GM21723 (cell line): ENCODE measurements around the gene MITD1.
"Not testable (repeated sequence)": the region's sequence is repeated elsewhere in the genome, so short reads cannot be mapped to it uniquely, and the experiment has no call there.

Experiments
- ATAC-seq: cut with Tn5 transposase; IDR thresholded peaks from one replicate; pipeline ENCODE4 v1.9.1; 2021; ENCODE audit warnings: mild to moderate bottlenecking, moderate library complexity; ENCODE audit not compliant: unreplicated experiment

The MITD1 gene

GRCh38 chr2:99154643-99155536, 26.0 kb downstream of the MITD1 start, which contains the start of the genes LIPT1 and TSGA10:
TSS of gene LIPT1 (plus strand) at chr2:99154967. CDS start at chr2:99161958, 6,991 bp downstream.
TSS of gene TSGA10 (minus strand) at chr2:99154942. CDS start at chr2:99109439, 45,503 bp downstream.
- ATAC-seq: peak; percentile 93

GRCh38 chr2:99153921-99154604, 26.8 kb downstream of the MITD1 start:
- no peak for ATAC-seq

- ATAC-seq: no peak
These were observed 28.5 kb downstream of the MITD1 start for GRCh38 chr2:99152199-99152895.

- ATAC-seq: no peak
These were observed 30.2 kb downstream of the MITD1 start for GRCh38 chr2:99150706-99151105.

- peak; percentile 90 for ATAC-seq
These were observed 39.4 kb downstream of the MITD1 start, which contains the start of gene C2orf15 for GRCh38 chr2:99141110-99142108. TSS of gene C2orf15 (plus strand) at chr2:99141707. CDS start at chr2:99150559, 8,852 bp downstream.

GRCh38 chr2:99140860-99141109, 40.1 kb downstream of the MITD1 start:
- ATAC-seq: peak; percentile 40

GRCh38 chr2:99140056-99140859, 40.6 kb downstream of the MITD1 start:
- ATAC-seq: no peak

GRCh38 chr2:99139003-99139402, 41.9 kb downstream of the MITD1 start:
- ATAC-seq: no peak

GRCh38 chr2:99135044-99135556, 45.8 kb downstream of the MITD1 start:
- ATAC-seq: not testable (repeated sequence)

- ATAC-seq: no peak
These were observed 52.9 kb downstream of the MITD1 start for GRCh38 chr2:99127981-99128380.
